ENCODE measurements around the gene EDC4.

- TF ChIP-seq EZH2 (IDR thresholded peaks at IDR 0.05; ENCODE audit: borderline replicate concordance, insufficient read depth, low read length, poor library complexity, severe bottlenecking) (no peak), CTCF (IDR thresholded peaks at IDR 0.05; ENCODE audit: poor library complexity, severe bottlenecking) (no peak), MXI1 (conservative IDR thresholded peaks at IDR 0.05; ENCODE audit: poor library complexity, severe bottlenecking) (no peak), RAD21 (conservative IDR thresholded peaks at IDR 0.05) (no peak), REST (IDR thresholded peaks at IDR 0.05; ENCODE audit: borderline replicate concordance) (no peak), EP300 (conservative IDR thresholded peaks at IDR 0.05; ENCODE audit: poor library complexity, severe bottlenecking) (no peak), TAF1 (IDR thresholded peaks at IDR 0.05; ENCODE audit: low read depth) (no peak)
These were observed 15.2 kb upstream of the EDC4 start for GRCh38 chr16:67857547-67858233.

Measured in neural cell (in vitro differentiated cells).